Measurements from ENCODE around the gene SERPINB11.
"Not testable (repeated sequence)": the region's sequence is repeated elsewhere in the genome, so short reads cannot be mapped to it uniquely, and the experiment has no call there.

SERPINB11 gene, protein sequence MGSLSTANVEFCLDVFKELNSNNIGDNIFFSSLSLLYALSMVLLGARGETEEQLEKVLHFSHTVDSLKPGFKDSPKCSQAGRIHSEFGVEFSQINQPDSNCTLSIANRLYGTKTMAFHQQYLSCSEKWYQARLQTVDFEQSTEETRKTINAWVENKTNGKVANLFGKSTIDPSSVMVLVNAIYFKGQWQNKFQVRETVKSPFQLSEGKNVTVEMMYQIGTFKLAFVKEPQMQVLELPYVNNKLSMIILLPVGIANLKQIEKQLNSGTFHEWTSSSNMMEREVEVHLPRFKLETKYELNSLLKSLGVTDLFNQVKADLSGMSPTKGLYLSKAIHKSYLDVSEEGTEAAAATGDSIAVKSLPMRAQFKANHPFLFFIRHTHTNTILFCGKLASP

DNA sequence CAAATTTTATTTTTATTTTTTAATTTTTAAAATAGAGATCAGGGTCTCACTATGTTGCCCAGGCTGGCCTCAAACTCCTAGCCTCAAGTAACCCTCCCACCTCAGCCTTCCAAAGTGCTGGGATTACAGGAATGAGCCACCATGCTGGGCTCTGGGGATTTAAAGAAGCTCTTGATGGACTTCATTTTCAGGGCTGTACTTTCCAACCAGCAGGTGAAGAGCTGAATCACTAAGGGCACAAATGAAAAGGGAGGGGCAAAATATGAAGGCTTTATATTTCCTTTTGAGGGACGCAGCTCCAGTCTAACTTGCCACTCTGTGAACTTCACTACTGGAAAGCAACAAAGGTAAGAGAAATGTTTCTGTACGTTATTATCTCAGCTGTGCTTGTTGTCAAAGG, at the start of gene SERPINB11:
TSS of gene SERPINB11 (plus strand) at position 301 of the 400 bp plus-strand sequence. CDS start 7,234 bp downstream, outside the sequence.
- no peak for DNase-seq

DNA sequence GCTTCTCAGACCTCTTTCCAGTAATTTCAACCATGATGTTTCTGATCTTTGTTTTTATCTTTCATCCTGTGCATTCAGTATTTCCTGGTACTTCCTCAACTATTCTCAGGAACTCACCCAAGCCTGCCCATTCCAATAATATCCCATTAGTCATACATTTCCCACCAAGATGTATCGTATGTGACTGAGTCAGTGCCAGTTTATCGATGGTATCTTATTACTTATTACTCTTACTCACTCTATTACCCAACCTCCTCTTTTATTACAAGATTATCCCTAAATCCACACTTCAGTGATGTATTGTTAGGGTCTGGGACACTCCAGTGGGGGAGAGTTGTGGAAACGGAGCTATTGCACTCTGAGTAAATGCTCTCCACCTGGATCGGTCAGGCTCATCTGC, 43.8 kb upstream of the SERPINB11 start:
- not testable (repeated sequence) for DNase-seq

DNA sequence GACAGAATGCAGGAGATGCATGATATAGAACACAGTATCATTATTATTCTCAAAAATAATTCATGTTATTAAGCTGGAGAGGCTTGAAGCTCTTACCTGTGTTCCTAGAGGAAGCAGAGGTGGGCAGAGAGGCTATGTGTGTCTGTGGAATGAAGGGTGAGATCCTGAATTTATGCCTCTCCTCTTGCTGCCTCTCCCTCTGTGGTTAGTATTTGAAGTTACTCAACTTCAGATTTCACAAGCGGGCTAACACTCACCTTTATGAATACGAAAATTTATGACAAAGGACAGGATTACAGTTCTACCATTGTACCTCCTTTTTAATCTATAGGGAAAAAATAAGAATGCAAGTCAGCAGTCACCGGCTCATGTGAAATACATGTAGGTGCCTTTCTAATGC, 41.0 kb upstream of the SERPINB11 start, which contains the start of gene SERPINB3:
TSS of gene SERPINB3 (minus strand) at position 144 of the 400 bp plus-strand sequence. CDS start 677 bp downstream, outside the sequence.
- DNase-seq = not testable (repeated sequence)

DNA sequence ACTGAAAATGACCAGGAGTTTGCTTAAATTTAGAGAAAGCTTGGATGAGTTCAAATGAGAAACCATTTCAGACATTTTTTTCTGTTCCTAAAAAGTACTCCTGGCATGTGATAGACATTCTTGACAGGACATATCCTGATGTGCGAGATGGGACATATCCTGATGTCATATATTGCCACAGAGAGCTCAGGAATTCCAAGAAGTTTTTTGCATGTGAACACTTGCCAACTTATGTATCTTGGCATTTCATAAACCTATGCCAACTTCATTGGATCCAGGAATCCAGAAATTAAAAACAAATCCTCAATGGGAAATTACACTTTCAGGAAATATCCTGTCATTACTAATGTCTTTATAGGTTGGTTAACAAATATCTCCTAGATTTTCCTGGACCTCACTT, 38.2 kb upstream of the SERPINB11 start:
- DNase-seq = no peak

DNA sequence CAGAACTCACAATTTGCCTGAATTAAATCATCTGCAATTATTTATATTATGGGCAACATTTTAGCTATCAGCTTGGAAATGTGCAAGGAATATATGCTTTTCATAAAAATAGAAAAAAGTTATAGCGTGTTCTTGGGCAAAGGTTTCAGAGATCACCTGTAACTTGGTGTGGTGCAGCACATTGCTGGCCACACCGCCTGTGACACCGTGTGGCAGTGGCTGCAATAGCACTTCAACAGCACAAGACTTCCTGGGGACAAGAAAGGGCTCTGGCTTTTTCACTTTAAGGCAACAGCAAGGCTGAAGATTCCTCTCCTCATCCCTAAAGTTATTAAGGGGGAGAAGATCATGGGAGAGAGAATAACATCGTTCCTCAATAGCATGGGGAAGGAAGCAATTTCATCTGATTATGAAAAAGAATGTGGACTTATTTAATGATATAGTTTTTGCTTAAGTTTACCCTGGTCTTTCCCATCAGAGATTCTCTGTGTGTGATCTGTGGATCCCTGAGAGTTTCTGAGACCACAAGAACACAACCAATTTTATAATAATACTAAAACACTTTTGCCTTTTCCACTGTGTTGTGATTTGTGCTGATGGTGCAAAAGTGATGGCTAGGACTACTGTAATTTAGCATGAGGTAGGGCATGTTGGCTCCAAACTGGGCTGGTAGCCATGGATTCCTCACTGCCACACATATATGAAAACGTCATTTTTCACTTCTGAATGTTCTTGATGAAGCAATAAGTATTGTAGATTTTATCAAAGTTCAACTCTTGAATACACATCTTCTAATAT, 26.0 kb upstream of the SERPINB11 start:
- no peak for DNase-seq

DNA sequence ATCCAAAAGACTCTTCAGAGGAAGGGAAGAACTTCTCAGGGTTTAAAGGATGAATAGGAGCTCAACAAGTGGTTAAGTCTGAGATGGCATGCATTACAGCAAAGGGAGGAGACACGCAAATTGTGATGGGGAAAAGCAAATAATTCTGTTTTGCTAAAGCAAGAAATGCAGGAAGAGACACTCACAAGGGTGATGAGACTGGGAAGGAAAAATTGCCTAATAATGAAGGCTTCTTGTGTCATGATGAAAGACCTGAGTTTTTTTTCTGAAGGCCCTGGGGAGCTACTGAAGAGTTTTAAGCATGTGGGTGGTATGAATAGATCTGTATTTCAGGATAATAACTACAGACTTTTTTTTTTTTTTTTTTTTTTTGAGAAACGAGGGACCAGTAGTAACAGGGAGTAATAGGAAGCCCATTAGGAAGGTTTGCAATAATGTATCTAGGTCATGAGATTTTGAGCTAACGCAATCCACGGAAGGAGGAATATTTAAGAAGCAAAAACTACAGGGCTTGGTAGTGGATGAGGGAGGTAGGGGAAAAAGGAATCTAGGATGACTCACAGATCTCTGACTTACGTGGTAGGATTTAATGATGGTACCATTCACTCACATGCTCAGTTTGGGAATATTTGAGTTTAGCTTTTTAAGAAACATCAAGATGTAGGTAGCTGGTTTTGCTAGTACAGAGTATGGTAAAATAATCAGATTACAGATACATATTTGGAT, 25.1 kb upstream of the SERPINB11 start:
- no peak for DNase-seq

DNA sequence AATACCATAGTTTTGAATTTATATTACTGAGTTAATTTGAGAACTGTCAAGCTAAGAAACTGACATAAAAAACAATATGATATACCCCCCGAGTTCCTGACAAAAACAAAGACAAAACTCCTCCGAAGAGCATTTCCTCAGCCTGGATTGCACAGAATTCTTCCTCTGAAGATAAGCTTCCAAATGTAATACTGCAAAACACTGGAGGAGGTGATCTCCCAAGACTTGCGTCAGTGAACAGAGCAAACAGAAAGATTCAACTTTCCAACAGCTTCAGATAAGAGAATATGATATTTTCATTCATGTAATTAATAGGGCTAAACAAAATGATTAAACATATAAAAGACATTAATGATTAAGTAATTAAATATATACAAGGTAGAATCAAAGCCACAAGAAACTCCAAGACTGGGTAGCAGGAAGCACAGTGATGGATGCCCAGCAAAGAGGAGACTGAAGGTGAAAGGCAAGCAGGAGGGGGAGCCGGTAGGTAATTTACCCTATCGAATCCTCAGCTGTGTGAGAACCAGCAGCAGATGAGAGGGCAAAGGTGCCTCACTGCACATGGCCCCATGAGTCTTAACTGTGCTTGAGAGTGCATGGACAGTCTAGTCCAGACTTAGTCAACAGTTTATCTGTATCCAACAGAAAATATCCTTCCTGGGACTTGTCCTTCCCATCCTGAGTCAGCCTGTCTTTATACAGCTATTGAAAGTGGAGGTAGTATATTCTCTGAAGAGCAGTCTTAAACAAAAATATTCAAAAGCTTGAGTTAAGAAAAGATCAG, 22.7 kb upstream of the SERPINB11 start:
- DNase-seq = no peak

DNA sequence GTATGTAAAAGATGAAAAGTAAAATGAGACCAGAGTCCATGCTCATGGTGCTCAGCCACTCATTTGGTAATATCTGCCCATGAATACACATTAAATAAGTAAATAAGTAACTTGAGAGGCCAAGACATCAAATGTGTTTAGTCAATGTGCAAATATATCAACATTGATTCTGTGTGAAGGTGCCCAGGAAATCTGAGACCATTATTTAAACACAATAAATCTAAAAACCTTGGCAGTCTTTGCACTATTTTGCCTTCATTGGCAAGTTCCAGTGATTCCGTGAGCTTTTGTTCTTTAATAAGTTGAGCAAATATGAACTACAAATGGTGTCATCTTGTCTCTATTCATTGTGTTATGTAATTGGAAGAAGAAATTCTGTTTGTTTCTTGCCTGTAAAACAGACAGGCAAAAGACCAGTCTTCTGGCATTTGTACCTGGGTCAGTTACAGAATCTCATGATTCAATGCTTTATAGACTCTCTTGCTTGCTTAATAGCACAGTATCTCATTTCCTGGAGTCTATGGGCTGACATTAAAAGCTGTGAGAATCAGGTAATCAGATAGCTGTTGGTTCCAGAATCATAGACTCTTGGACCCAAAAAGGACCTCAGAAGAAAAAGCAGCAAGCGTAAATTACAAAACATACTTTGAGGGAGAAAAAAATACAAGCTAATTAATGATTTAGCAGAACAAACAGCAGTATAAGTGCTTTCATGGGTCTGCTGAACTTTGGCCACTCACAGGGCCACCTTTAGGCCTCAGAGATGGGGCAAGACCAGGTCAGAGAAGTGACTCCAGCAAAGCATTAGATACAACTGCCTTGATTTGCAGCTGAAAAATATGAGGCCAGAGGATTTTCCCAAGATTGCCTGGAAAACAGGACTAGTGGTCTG, 21.1 kb upstream of the SERPINB11 start:
- no peak for DNase-seq

DNA sequence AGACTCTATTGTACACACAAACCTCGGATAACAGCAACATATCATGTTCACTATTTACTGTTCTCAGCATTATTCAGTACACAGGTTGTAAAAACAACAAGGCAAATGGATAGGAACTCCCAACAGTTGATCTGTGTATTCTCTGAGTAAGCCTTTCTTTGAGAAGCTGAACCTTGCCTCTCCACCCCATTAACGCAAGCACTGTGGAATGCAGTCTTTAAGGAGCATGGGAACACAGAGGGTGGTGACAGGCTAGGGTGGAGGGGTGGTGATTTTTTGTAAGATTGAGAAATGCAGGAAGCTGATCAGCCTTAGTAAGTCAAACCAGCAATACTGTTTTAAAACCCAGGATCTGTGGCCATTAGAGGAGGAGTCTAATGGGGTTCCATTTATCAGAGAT, 19.6 kb upstream of the SERPINB11 start:
- no peak for DNase-seq

DNA sequence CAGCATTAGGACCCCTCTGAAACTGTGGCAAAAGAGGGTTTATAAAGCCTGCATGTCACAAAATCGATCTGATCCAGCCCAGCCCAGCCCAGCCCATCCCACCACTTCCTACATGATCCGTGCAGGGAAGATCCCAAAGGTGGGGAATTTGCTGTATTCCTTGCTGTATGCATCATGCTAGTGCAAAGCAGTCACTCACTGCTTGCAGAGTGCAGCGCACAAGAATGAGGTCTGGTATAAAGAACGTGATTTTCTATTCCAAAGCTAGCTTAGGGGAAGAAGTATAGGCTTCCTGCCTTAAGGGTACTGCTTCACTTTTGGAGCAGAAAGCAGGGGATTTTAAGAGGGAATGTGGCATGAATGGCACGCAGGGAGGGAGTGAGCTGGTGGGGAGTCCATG, 18.9 kb upstream of the SERPINB11 start:
- DNase-seq = no peak

DNA sequence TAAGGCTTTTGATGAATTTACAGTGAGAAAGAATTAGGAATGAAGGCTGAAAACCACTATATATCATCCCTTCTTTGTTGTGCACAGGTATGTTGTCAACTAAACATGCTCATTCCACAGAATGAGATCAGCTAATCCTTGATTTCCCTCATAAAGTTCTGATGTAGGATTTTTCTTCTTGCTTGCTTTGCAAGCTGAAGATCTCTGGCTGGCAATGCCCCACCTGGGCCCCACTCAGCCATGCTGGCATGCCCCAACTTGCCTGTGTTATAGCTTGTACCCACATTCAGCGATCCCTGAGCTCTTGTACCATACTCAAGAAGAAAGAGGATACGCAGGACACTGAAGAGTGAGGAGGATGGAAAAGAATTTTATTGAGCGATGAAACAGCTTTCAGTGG, 18.0 kb upstream of the SERPINB11 start:
- DNase-seq = no peak

DNA sequence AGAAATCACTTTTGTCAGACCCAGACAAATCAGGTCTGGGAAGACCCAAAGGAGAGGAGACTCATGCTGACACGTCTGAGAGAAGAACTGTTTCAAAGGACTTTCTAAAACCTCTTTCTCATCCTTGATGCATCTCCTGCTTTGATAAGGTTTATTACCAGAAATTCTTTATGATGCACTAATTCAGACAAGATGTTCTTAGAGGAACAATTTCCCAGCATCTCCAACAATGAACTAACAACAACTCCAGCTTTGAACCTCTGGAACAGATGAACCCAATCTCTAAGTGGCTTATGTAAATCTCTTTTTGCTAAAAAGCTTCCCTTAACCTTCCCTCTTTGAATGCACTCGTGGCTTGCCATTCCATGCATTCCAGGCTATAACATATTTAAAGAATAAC, 15.9 kb upstream of the SERPINB11 start:
- no peak for DNase-seq

DNA sequence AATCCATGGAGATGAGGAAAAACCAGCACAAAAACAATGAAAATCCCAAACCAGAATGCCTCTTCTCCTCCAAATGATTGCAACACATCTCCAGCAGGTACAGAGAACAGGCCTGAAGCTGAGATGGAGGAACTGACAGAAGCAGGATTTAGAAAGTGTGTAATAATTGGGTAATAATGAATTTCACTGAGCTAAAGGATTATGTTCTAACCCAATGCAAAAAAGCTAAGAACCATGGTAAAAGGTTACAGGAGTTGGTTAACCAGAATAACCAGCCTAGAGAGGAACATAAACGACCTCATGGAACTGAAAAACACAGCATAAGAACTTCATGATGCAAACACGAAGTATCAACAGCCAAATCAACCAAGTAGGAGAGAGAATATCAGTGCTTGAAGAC, 13.7 kb upstream of the SERPINB11 start:
- no peak for DNase-seq

DNA sequence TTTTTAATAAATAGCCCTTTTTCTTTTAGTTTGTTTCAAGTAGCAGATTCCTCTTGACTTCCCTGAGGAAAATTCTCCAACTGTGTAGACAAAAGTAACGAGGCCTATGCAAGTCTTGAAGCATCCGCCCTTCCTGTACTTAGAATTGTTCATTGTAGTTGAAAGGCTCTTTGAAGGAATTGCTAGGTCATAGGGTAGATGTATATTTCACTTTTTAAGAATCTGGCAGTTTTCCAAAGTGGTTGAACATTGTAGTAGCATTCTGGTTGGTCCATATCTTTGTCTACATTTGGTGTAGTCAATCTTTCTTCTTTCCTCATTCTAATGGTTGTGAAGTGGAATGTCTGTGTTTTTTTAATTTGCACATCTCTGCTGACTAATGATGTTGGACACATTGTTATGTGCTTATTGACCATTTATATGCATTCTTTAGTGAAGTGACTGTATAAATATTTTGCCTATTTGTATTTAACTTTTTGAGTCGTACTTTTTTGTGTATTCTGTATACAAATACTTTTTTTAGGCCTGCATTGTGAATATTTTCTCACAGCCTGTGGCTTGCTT, 5.6 kb upstream of the SERPINB11 start:
- DNase-seq = no peak

DNA sequence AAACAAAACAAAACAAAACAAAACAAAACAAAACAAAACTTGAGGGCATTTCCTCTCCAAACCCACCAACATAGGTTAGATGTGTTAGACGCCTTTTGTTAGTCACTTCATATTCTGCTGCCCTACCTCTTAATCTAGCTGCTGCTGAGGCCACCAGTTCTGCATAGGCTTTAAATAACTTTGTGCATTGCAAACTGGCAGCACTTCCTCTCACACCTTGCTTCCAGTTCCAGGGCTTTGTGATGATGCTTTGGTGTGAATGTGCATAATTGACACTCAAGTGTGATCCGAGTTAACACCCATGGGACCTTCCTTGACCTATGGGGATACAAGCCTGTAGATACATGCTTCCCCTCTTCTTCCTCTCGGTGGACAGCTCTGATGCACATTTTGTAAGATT, 2.3 kb upstream of the SERPINB11 start:
- no peak for DNase-seq

DNA sequence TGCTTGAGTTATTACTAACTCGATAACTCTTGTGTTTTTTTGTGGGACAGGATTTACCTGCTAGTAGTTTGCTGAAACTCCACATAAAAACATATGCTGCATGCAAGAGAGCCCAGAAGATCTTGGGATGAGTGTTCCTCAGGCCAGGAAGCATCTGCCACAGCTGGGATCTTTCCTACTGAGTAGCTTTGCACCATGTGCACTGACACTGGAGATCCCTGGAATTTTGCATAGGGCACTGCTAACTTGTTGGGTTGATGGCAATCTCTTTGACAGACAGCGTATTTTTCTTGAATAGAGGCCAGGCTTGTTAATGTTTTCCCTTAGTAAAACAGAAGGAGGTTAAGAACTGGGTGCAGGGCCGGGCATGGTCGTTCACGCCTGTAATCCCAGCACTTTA, 808 bp upstream of the SERPINB11 start:
- DNase-seq = no peak

DNA sequence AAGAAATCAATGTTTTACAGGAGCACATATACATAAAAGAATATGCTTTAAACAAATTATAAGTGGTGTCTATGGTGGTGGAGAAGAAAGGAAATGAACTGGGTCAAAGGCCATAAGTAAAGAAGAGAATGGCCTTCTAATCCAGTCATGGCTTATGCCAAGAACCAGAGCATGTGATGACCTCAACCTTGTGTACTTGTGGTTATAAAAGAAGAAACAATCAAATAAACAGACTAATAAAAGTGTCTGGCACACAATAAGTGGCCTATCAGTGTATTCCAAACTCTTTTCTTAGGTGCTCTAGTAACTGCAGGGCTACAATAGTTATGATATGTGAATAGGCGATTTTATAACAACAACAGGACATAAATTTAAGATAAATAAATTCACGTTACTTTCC, 2.6 kb downstream of the SERPINB11 start:
- DNase-seq = no peak

DNA sequence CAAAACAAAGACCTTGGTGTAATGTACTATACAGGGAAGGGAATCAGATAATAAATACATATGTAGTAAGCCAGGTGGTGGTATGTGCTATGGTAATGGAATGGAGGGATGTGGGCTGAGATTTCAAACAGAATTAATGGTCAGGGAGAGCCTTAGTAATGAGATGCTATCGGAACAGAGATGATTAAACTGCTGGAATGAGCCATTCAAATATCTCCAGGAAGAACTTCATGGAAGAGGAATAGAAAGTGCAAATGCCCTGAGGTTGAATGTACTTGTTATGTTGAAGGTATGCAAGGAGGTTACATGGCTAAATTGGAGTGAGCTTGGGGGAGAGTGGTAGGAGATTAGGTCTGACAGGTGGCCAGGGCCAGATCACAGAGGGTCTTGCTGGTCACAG, 5.1 kb downstream of the SERPINB11 start:
- no peak for DNase-seq

DNA sequence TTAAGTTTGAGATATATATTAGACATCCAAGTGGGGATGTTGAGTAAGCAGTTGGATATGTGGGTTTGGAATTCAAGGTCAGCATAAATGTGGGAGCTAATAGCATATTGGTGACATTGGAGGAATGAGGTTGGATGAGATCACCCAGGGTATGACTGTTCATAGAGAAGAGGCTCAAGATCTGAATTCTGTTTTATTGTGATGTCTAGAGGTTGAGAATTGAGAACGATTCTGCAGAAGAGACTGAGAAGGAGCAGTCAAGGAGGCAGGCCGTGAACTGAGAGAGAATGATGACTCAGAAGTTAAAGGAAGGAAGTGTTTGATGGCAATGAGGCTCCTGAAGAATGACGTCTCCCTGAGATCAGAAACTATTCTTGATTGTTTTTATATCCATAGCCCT, 5.9 kb downstream of the SERPINB11 start:
- DNase-seq = no peak

DNA sequence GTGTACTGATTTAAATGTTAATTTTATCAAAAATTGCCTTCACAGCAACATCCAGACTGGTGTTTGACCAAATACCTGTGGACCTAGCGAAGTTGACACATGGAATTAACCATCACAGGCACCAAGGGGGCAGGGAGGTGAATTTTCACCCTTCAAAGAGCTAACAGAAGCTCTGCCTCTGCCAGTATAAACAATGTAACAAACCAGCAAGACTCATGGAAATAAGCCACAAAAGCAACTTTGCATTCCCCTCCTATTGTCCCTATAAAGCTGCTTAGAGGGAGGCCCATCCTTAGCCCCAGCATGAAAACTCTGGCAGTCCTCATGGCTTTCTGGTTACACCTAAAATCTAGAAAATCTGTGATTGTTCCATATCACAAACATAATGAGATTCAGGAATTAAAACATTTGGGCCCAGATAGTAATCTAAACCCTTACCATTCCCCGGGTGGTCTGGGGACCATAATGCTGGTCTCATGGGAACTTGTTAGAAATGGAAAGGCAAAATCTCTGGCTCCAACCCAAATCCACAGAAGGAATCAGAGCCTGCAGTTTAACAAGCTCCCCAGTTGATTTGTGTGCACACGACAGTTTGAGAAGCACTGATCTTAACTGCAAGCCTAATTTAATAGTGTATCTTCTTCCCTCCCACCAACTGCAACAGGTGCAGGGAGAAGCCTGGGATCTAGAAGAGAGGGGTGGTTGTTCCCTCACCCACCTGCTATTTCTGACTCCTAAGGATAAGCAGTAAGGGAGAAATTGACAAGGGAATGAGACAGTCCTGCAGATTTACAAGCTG, 23.1 kb downstream of the SERPINB11 start:
- DNase-seq = no peak

Data from midbrain (tissue), 1 donor.